Activated CD8-positive, alpha-beta T cell treated with anti-CD3 and anti-CD28 coated beads for 36 hours (primary cell): Measurements from ENCODE around the gene PKD1. TPM values are rescaled to one million over a fixed set of nuclear protein-coding genes. Genes with fewer than 3 reads are reported as not detected.

Experiments used
- ATAC-seq: fragments of 200-7000 bp; cut with Tn5 transposase; one replicate; pipeline ENCODE4 v1.10.0; 2021; ENCODE audit warnings: mild to moderate bottlenecking, moderate library complexity
- CTCF ChIA-PET: fragments of 350-600 bp; sonication (Branson Sonifier 250); formaldehyde crosslinking; loops from one replicate; lab custom pipeline; 2021; ENCODE audit warnings: antibody characterized with exemption; lab: Charles Lee
- POLR2A ChIA-PET: fragments of 350-600 bp; sonication (Branson Sonifier 250); formaldehyde crosslinking; loops from one replicate; lab custom pipeline; 2021; ENCODE audit warnings: antibody characterized with exemption; lab: Charles Lee
- DNase-seq: peaks from one replicate; pipeline ENCODE4 v3.0.0-alpha.2; 2020
- H3K27ac Mint-ChIP-seq: one replicate; pipeline ENCODE4 v1.8.0; 2021; ENCODE audit warnings: mild to moderate bottlenecking, mixed read lengths
- H3K27me3 Mint-ChIP-seq: one replicate; pipeline ENCODE4 v1.8.0; 2021; ENCODE audit warnings: mixed read lengths
- H3K36me3 Mint-ChIP-seq: one replicate; pipeline ENCODE4 v1.8.0; 2021; ENCODE audit warnings: low read depth, mixed read lengths
- H3K4me1 Mint-ChIP-seq: one replicate; pipeline ENCODE4 v1.8.0; 2021; ENCODE audit warnings: low read depth, mixed read lengths
- H3K4me3 Mint-ChIP-seq: one replicate; pipeline ENCODE4 v1.8.0; 2021; ENCODE audit warnings: mild to moderate bottlenecking, moderate library complexity, mixed read lengths
- H3K9me3 Mint-ChIP-seq: one replicate; pipeline ENCODE4 v1.8.0; 2021; ENCODE audit warnings: mixed read lengths
- intact Hi-C: fragments of 100-400 bp; cut with micrococcal nuclease; formaldehyde crosslinking; loops from one replicate; pipeline ENCODE4 v1.10.0; 2022
- total RNA-seq, 2 experiments: library from RNA; stranded (reverse); gene quantifications; one replicate each; pipeline ENCODE4 v1.2.3, GENCODE V29; 2021
- TF ChIP-seq, protein P1 (sequence below): fragments of 200-600 bp; IDR thresholded peaks from one replicate; pipeline ENCODE4 v1.8.0; 2022; ENCODE audit warnings: antibody characterized with exemption, mild to moderate bottlenecking

The PKD1 gene
- total RNA-seq, 2 experiments from 2014 or later, result 74.7 to 85.1 TPM

GRCh38 chr16:2095315-2095853, 40.3 kb downstream of the PKD1 start:
- Mint-ChIP-seq H3K27ac (no peak overlapping the region), H3K9me3 (no peaks in the 10 kb centered on the region), H3K27me3 (no peaks in the 10 kb centered on the region), H3K4me3 (no peak overlapping the region), H3K36me3 (peaks cover 2% of the 10 kb centered on the region), H3K4me1 (no peaks in the 10 kb centered on the region)
- no peak for ATAC-seq
- TF ChIP-seq, protein P1, sequence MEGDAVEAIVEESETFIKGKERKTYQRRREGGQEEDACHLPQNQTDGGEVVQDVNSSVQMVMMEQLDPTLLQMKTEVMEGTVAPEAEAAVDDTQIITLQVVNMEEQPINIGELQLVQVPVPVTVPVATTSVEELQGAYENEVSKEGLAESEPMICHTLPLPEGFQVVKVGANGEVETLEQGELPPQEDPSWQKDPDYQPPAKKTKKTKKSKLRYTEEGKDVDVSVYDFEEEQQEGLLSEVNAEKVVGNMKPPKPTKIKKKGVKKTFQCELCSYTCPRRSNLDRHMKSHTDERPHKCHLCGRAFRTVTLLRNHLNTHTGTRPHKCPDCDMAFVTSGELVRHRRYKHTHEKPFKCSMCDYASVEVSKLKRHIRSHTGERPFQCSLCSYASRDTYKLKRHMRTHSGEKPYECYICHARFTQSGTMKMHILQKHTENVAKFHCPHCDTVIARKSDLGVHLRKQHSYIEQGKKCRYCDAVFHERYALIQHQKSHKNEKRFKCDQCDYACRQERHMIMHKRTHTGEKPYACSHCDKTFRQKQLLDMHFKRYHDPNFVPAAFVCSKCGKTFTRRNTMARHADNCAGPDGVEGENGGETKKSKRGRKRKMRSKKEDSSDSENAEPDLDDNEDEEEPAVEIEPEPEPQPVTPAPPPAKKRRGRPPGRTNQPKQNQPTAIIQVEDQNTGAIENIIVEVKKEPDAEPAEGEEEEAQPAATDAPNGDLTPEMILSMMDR, result no peak
- ChIA-PET CTCF (no interaction called here), POLR2A (no interaction called here)
- DNase-seq, result no peak
- intact Hi-C loops, result no loop called here

DNA sequence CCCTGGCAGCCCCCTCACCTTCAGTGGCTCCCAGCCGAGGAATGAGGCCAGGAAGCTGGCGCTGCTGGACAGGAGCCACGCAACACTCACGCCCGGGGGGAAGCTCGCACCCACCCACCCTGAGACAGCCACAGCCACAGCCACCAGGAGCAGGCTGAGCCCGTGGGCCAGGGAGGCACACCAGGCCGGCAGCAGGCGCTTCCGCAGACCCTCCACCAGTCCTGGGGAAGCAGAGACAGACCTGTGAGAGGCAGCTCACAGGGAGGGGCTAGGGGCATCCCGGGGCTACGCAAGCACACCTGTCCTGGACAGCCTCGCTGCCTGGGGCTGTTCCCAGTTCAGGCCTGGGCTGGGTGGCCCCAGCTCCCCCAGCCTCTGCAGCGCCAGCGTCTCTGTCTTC, 41.9 kb downstream of the PKD1 start:
- no peaks in the 10 kb centered on the region for H3K4me1 Mint-ChIP-seq
- H3K27me3 Mint-ChIP-seq, result no peaks in the 10 kb centered on the region
- POLR2A ChIA-PET, result no interaction called here
- intact Hi-C loops, result no loop called here
- CTCF ChIA-PET, result no interaction called here
- ATAC-seq (no peak), DNase-seq (no peak)
- H3K36me3 Mint-ChIP-seq, result peaks cover 2% of the 10 kb centered on the region
- H3K4me3 Mint-ChIP-seq, result no peak overlapping the region
- no peaks in the 10 kb centered on the region for H3K9me3 Mint-ChIP-seq
- no peak overlapping the region for H3K27ac Mint-ChIP-seq
- TF ChIP-seq, protein P1, result no peak

- no peak for DNase-seq
- intact Hi-C loops, result no loop called here
- ChIA-PET POLR2A (no interaction called here), CTCF (interaction anchor here (1.1 kb wide), 1 partner anchor 47 kb away, joined by 3 read pairs; no protein-coding TSS in a partner anchor)
- Mint-ChIP-seq H3K9me3 (no peaks in the 10 kb centered on the region), H3K27ac (no peak overlapping the region), H3K36me3 (peaks cover 2% of the 10 kb centered on the region), H3K27me3 (no peaks in the 10 kb centered on the region), H3K4me1 (no peaks in the 10 kb centered on the region), H3K4me3 (no peak overlapping the region)
- TF ChIP-seq, protein P1, result no peak
- ATAC-seq, result no peak
Observed at GRCh38 chr16:2092866-2093265, 42.8 kb downstream of the PKD1 start.

- intact Hi-C loops, result no loop called here
- H3K4me1 Mint-ChIP-seq, result no peaks in the 10 kb centered on the region
- TF ChIP-seq, protein P1, result no peak
- ATAC-seq (no peak), DNase-seq (no peak)
- peaks cover 2% of the 10 kb centered on the region for H3K36me3 Mint-ChIP-seq
- ChIA-PET CTCF (interaction anchor here (1.1 kb wide), 1 partner anchor 48 kb away, joined by 3 read pairs; no protein-coding TSS in a partner anchor), POLR2A (no interaction called here)
- H3K27ac Mint-ChIP-seq, result no peak overlapping the region
- H3K4me3 Mint-ChIP-seq, result no peak overlapping the region
- no peaks in the 10 kb centered on the region for H3K27me3 Mint-ChIP-seq
- H3K9me3 Mint-ChIP-seq, result no peaks in the 10 kb centered on the region
Observed at GRCh38 chr16:2092256-2092620, 43.5 kb downstream of the PKD1 start.

GRCh38 chr16:2091547-2092255, 44.0 kb downstream of the PKD1 start:
- no peak for DNase-seq
- no peak overlapping the region for H3K4me3 Mint-ChIP-seq
- H3K9me3 Mint-ChIP-seq, result no peaks in the 10 kb centered on the region
- H3K27me3 Mint-ChIP-seq, result no peaks in the 10 kb centered on the region
- TF ChIP-seq, protein P1, result no peak
- H3K36me3 Mint-ChIP-seq, result peaks cover 2% of the 10 kb centered on the region
- ATAC-seq, result no peak
- POLR2A ChIA-PET, result no interaction called here
- intact Hi-C loops, result no loop called here
- H3K27ac Mint-ChIP-seq, result no peak overlapping the region
- CTCF ChIA-PET, result interaction anchor here (1.1 kb wide), 1 partner anchor 48 kb away, joined by 3 read pairs; no protein-coding TSS in a partner anchor
- no peaks in the 10 kb centered on the region for H3K4me1 Mint-ChIP-seq
